PC-9 (cell line): ENCODE measurements around the gene SPDYE2. TPM values are rescaled to one million over a fixed set of nuclear protein-coding genes. Genes with fewer than 3 reads are reported as not detected.
A peak's percentile ranks its signal among the peaks of the same experiment; 100 is the strongest.
"Not testable (repeated sequence)": the region's sequence is repeated elsewhere in the genome, so short reads cannot be mapped to it uniquely, and the experiment has no call there.

Experiments used
- Bru-seq: library from RNA; stranded (reverse); fragments of 400-500 nt; gene quantifications from one replicate; lab custom pipeline; 2021; lab: Mats Ljungman, UMichigan
- BruChase-seq, 2 experiments: library from RNA; stranded (reverse); fragments of 400-500 nt; gene quantifications; one replicate each; lab custom pipeline; 2021; lab: Mats Ljungman, UMichigan
- BruUV-seq: library from RNA; stranded (reverse); fragments of 400-500 nt; replicated peaks from 2 replicates; lab custom pipeline; 2021; lab: Mats Ljungman, UMichigan
- CTCF ChIA-PET: fragments of 300-600 bp; sonication (Branson Sonifier 250); formaldehyde crosslinking; loops from one replicate; lab custom pipeline; 2022; ENCODE audit warnings: antibody characterized with exemption; lab: Charles Lee
- POLR2A ChIA-PET: fragments of 300-600 bp; sonication (Branson Sonifier 250); formaldehyde crosslinking; loops from one replicate; lab custom pipeline; 2022; ENCODE audit warnings: antibody characterized with exemption; ENCODE audit not compliant: unreplicated experiment; lab: Charles Lee
- DNase-seq, 2 experiments: peaks; one replicate each; pipeline versions ENCODE4 v3.0.0 to v3.0.0-alpha.2; 2015 to 2022; ENCODE audit warnings: mixed read lengths in 1 of 2
- H2AFZ ChIP-seq: fragments of 200-600 bp; sonication (generic); 2 replicates; pipeline ENCODE4 v1.8.1; 2017; ENCODE audit warnings: antibody characterized with exemption
- H3F3A ChIP-seq: fragments of 200-600 bp; sonication (generic); 2 replicates; pipeline ENCODE4 v1.8.1; 2017; ENCODE audit warnings: antibody characterized with exemption, mild to moderate bottlenecking, low read depth; ENCODE audit not compliant: insufficient read depth
- H3K27ac ChIP-seq: fragments of 200-600 bp; sonication (generic); 2 replicates; pipeline ENCODE4 v1.6.1; 2016; ENCODE audit warnings: mixed run types
- H3K27me3 ChIP-seq: fragments of 200-600 bp; sonication (generic); 2 replicates; pipeline ENCODE4 v1.6.1; 2016; ENCODE audit warnings: low read depth, mixed run types; ENCODE audit not compliant: insufficient read depth
- H3K36me3 ChIP-seq: fragments of 200-600 bp; sonication (generic); 2 replicates; pipeline ENCODE4 v1.6.1; 2016; ENCODE audit warnings: low read depth, mixed run types
- H3K4me1 ChIP-seq: fragments of 200-600 bp; sonication (generic); replicated peaks from 2 replicates; pipeline ENCODE4 v1.6.1; 2016; ENCODE audit warnings: mixed run types; ENCODE audit not compliant: insufficient read depth
- H3K4me2 ChIP-seq: fragments of 200-600 bp; sonication (generic); 2 replicates; pipeline ENCODE4 v1.6.1; 2017; ENCODE audit warnings: mixed run types
- H3K4me3 ChIP-seq: fragments of 200-600 bp; sonication (generic); 2 replicates; pipeline ENCODE4 v1.6.1; 2016; ENCODE audit warnings: mixed run types
- H3K79me2 ChIP-seq: fragments of 200-600 bp; sonication (generic); 2 replicates; pipeline ENCODE4 v1.6.1; 2017; ENCODE audit warnings: low read depth, mixed run types
- H3K9me2 ChIP-seq: fragments of 200-600 bp; sonication (generic); 2 replicates; pipeline ENCODE4 v1.8.1; 2017; ENCODE audit warnings: mild to moderate bottlenecking; ENCODE audit not compliant: insufficient read depth
- H3K9me3 ChIP-seq: fragments of 200-600 bp; sonication (generic); 2 replicates; pipeline ENCODE4 v1.8.1; 2016; ENCODE audit warnings: low read depth; ENCODE audit not compliant: insufficient read depth
- H4K20me1 ChIP-seq: fragments of 200-600 bp; sonication (generic); 2 replicates; pipeline ENCODE4 v1.8.1; 2017; ENCODE audit not compliant: insufficient read depth
- intact Hi-C: fragments of 100-400 bp; cut with micrococcal nuclease; formaldehyde crosslinking; loops from one replicate; pipeline ENCODE4 v1.10.0; 2022; ENCODE audit not compliant: unreplicated experiment
- long read RNA-seq: library from polyadenylated mRNA; stranded (forward); transcript quantifications from one replicate; pipeline ENCODE4 v2.0.0, GENCODE V29; 2022
- total RNA-seq: library from RNA; stranded (reverse); gene quantifications from 2 replicates; pipeline ENCODE4 v1.2.3, GENCODE V29; 2021

SPDYE2 gene
- total RNA-seq (not detected in 2 replicates), Bru-seq, nascent RNA (not detected), BruChase-seq, experiment 1, labeled RNA remaining after a 2-hour chase (not detected), BruChase-seq, experiment 2, labeled RNA remaining after a 6-hour chase (not detected)
- long read RNA-seq, partial matches to known transcripts: 12 of 147 reads
- long read RNA-seq, other reads (novel, unspliced or antisense): 135 of 147 reads

GRCh38 chr7:102550808-102551422 lies at the start of gene SPDYE2:
Gene SPDYE2, plus strand, starts transcription at chr7:102551226. Its CDS starts 2,030 bp downstream, at chr7:102553256.
- H3K36me3 ChIP-seq, H3K9me2 ChIP-seq, POLR2A ChIA-PET, H4K20me1 ChIP-seq, CTCF ChIA-PET, H3K27ac ChIP-seq, H3K79me2 ChIP-seq, H3K27me3 ChIP-seq, DNase-seq, intact Hi-C loops, H2AFZ ChIP-seq, H3K9me3 ChIP-seq, H3K4me1 ChIP-seq, H3K4me2 ChIP-seq, H3K4me3 ChIP-seq, BruUV-seq, H3F3A ChIP-seq: not testable (repeated sequence)

- H3K4me2 ChIP-seq, POLR2A ChIA-PET, CTCF ChIA-PET, H2AFZ ChIP-seq, H3F3A ChIP-seq, H3K27ac ChIP-seq, H3K27me3 ChIP-seq, H3K9me3 ChIP-seq, H3K9me2 ChIP-seq, H3K79me2 ChIP-seq, BruUV-seq, H3K36me3 ChIP-seq, H3K4me1 ChIP-seq, H4K20me1 ChIP-seq, H3K4me3 ChIP-seq, intact Hi-C loops, DNase-seq: not testable (repeated sequence)
Observed at GRCh38 chr7:102503141-102503540, 47.9 kb upstream of the SPDYE2 start.

- Histone ChIP-seq H3K27ac (peak overlapping the region; percentile 53; the same call in 1 of the 2 replicates), H3K4me2 (peak overlapping the region; percentile 42; the same call in 1 of the 2 replicates)
- H3K36me3 ChIP-seq, H3K9me2 ChIP-seq, H2AFZ ChIP-seq, H3F3A ChIP-seq, H3K9me3 ChIP-seq, H3K27me3 ChIP-seq, H4K20me1 ChIP-seq, POLR2A ChIA-PET, CTCF ChIA-PET, H3K4me1 ChIP-seq, H3K79me2 ChIP-seq, H3K4me3 ChIP-seq, intact Hi-C loops, DNase-seq, BruUV-seq: not testable (repeated sequence)
Observed at GRCh38 chr7:102505298-102506185, 45.5 kb upstream of the SPDYE2 start.

- H3K4me2 ChIP-seq, BruUV-seq, H3K27me3 ChIP-seq, intact Hi-C loops, H3F3A ChIP-seq, H3K36me3 ChIP-seq, H3K9me3 ChIP-seq, H3K79me2 ChIP-seq, H4K20me1 ChIP-seq, DNase-seq, H3K9me2 ChIP-seq, H2AFZ ChIP-seq, H3K4me1 ChIP-seq, H3K27ac ChIP-seq, H3K4me3 ChIP-seq, POLR2A ChIA-PET, CTCF ChIA-PET: not testable (repeated sequence)
Observed at GRCh38 chr7:102507410-102508088, 43.5 kb upstream of the SPDYE2 start.

GRCh38 chr7:102510575-102510974 lies 40.5 kb upstream of the SPDYE2 start:
- CTCF ChIA-PET, H3K9me2 ChIP-seq, BruUV-seq, H3K27ac ChIP-seq, H3K4me2 ChIP-seq, POLR2A ChIA-PET, H3K4me1 ChIP-seq, H3K27me3 ChIP-seq, H3K4me3 ChIP-seq, H2AFZ ChIP-seq, DNase-seq, H3F3A ChIP-seq, H3K36me3 ChIP-seq, H3K9me3 ChIP-seq, intact Hi-C loops, H4K20me1 ChIP-seq, H3K79me2 ChIP-seq: not testable (repeated sequence)

GRCh38 chr7:102511860-102512522 lies 39.0 kb upstream of the SPDYE2 start:
- DNase-seq, H3K27ac ChIP-seq, H3F3A ChIP-seq, H3K9me3 ChIP-seq, H3K4me1 ChIP-seq, H3K36me3 ChIP-seq, H3K4me3 ChIP-seq, H4K20me1 ChIP-seq, H3K4me2 ChIP-seq, CTCF ChIA-PET, H3K9me2 ChIP-seq, intact Hi-C loops, BruUV-seq, H2AFZ ChIP-seq, POLR2A ChIA-PET, H3K27me3 ChIP-seq, H3K79me2 ChIP-seq: not testable (repeated sequence)
